HG03378 (cell line): Measurements from ENCODE around the gene DAAM1.

Experiments
- ATAC-seq: cut with Tn5 transposase; IDR thresholded peaks from one replicate; pipeline ENCODE4 v1.9.1; 2021; ENCODE audit warnings: mild to moderate bottlenecking, moderate library complexity; ENCODE audit not compliant: unreplicated experiment

DAAM1 gene

GRCh38 chr14:59188461-59189090, at the start of gene DAAM1:
Gene DAAM1 (plus strand): TSS chr14:59188667. CDS start chr14:59263478, 74,811 bp downstream.
- peak; percentile 88 for ATAC-seq

DNA sequence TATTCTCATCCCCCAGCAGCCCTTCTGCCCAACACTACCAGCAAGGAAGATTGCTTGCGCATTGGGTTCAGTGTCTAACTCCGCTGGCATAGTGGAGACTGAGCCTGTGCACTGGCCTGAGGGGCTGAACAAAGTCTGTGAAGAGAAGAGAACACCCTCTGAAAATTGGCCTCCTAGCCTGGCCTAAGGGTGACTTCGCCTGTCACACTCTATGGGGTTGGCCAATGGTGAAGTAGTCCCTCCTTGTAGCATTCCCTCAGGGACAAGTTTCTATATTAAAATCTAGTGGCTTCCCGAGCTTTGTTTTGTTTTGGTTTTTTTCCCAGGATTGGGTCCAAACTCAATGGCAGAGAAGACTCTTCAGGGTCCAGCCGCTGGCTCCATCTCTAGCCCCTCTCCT, 49.1 kb upstream of the DAAM1 start:
- ATAC-seq, result no peak

- no peak for ATAC-seq
These were observed 48.2 kb upstream of the DAAM1 start for GRCh38 chr14:59140106-59140843.

- ATAC-seq, result no peak
These were observed 42.0 kb upstream of the DAAM1 start for GRCh38 chr14:59146484-59146883.

GRCh38 chr14:59147007-59147406, 41.5 kb upstream of the DAAM1 start:
- no peak for ATAC-seq

DNA sequence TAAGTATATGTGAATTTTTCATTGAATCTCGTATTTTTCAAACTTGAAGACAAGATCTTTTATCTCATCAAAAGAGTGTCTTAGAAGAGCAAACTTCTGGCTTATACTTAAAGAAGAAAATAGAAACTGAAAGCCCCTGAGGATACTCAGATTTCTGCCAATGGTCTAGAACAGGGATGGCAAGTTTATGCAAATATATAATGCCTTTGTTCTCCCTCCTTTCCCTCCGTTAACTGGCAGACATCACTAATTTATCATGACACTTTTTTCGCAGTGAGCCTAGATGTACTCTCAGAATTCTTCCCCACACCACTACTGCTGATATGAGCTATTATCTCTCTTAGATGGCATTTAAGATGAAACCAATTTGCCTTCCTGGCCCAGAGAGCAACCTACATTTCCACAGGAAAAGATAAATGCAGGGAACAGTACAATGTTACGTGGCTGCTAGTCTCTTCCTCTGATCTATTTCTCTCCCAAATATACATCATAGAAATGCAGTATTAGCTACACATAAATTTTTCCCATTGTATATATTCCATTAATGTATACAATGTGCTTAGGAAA, 40.0 kb upstream of the DAAM1 start:
- peak; percentile 68 for ATAC-seq

DNA sequence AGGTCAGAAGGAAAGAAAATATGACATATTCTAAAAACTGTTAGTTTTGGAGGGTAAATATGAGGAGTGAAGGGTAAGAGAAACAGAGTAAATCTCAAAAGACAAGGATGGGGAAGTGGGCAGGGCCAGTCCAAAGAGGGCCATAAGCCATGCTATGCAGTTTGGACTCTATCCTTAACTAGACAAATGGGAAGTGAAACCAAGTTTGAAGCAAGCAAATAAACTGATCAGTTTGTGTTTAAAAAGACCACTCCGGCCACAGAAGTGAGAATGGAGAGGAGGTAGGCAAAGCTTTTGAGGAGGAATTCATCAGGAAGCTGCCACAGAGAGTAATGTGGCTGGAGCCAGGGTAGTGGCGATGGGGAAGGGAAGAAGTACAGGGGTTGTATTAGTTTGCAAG, 37.5 kb upstream of the DAAM1 start:
- peak; percentile 74 for ATAC-seq

DNA sequence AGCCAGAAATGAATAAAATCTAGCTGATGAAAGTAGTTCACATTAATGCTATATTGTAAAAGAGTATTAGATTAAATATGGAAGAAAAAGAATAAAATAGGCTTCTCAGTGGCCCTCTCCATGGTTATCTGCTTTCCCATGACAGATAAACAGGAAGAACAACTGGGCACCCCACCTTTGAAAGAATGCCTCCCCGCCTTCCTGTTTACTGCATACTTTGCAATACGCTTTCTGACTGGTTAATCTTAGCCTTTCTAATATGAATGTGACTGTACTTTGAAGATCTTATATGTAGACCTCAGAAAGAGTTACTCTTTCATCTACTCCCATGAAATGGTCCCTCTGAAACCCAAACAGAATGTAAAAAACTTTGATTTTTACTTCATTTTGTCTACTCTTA, 34.1 kb upstream of the DAAM1 start:
- no peak for ATAC-seq

- ATAC-seq, result no peak
These were observed 32.6 kb upstream of the DAAM1 start for GRCh38 chr14:59155886-59156285.

DNA sequence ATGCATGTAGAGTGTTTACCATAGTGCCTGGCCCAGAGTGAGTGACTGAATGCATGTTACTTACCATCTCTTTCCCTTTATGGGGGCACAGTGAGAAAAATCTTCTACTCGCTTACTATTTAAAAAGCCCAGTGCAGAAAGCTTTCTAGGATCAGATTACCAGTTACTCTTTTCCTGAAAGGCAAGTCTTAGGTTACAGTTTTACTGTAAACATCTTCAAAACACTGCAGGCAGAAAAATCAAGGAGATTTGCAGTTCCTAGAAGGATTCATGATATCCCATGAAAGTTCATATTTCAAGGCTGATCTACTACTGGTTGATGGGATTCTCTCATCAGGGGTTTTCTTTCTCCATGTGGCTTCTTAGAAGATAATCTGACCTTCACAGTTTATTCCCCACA, 29.3 kb upstream of the DAAM1 start:
- ATAC-seq, result no peak

GRCh38 chr14:59160506-59160905, 28.0 kb upstream of the DAAM1 start:
- ATAC-seq, result no peak

- peak; percentile 56 for ATAC-seq
These were observed 26.8 kb upstream of the DAAM1 start for GRCh38 chr14:59161561-59162175.

- no peak for ATAC-seq
These were observed 22.2 kb upstream of the DAAM1 start for GRCh38 chr14:59166258-59166657.

DNA sequence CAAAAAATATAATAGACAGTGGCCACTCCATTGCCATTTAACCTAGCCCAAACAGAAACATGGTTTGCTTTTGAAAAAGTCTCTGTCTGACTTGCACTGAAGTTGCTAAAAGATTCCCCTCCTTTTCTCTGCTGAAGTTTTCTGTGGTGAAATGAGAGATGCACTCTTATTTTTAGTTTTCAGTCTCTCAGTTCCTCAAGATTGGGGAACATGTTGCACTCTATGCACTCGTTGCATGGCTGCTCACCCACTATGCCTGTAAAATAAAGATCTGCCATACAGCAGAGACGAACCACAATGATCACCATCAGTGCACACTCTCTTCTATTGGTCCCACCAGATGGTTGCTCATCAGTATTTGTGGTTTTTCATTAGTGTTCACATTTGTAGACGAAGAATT, 13.1 kb upstream of the DAAM1 start:
- peak; percentile 99 for ATAC-seq

DNA sequence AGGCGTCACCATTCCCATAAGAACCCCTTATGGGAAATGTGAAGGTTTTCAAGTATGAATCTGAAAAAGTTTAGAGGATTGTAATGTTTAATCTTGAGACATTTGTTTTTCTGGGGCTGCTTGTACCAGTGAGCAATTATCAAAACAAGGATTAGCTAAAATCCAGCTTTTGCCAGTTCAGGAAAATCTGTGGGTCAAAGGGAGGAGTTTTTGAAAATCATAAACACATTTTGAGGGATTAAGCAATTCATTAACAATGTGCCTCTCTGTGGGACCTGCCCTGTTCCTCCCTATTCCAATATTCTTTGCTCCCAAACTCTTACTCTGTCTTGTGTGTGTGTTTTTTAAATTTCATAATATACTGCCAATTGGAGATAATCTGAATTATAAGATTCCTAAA, 11.7 kb upstream of the DAAM1 start:
- no peak for ATAC-seq

- ATAC-seq, result no peak
These were observed 11.2 kb upstream of the DAAM1 start for GRCh38 chr14:59177262-59177661.

DNA sequence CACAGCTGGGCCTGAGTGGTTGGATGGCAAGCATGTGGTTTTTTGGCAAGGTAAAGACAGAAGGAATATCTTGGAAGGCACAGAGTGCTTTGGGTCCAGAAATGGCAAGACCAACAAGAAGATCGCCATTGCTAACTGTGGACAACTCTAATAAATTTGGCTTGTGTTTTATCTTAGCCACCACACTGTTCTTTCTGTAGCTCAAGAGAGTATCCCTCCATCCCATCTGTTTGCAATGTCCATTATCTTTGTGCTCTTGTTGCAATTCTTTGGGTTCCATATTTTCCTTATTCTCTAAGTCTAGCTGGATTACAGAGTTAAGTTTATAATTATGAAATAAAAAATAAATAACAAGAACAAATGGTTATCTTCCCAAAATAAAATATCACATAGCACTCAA, 6.7 kb upstream of the DAAM1 start:
- no peak for ATAC-seq

DNA sequence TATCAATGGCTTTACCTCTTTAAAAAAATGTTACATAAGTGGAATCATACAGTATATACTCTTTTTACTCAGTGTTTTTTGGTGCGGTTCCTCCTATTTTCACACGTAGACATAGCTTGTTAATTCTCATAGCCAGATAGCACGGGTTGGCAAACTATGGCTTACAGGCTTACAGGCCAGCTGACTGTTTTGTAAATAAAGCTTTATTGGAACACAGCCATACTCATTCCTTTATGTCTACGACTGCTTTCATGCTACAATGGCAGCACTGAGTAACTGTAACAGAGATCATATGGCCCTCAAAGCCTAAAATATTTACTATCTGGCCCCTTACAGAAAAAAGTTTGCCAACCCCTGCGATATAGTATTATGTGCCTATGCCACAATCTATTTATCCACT, 5.8 kb upstream of the DAAM1 start:
- no peak for ATAC-seq

- no peak for ATAC-seq
These were observed 5.3 kb upstream of the DAAM1 start for GRCh38 chr14:59183150-59183549.

DNA sequence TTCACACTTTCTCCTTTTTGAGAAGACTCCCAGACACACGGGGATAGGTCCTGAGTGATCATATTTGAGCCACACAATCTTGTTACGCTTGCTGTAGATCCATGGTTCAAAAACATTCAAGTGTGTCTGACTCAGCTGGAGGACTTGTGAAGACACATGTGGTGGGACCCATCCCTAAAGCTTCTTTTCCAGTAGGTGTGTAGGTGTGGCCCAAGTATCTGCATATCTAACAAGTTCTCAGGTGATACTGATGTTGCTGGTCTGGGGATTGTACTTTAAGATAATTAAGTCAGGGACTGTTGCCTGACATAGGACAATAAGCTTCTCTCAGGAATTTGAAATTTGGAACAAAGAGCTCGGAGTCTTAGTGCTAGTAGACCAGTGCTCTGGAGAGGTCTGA, 4.1 kb upstream of the DAAM1 start:
- ATAC-seq, result no peak

DNA sequence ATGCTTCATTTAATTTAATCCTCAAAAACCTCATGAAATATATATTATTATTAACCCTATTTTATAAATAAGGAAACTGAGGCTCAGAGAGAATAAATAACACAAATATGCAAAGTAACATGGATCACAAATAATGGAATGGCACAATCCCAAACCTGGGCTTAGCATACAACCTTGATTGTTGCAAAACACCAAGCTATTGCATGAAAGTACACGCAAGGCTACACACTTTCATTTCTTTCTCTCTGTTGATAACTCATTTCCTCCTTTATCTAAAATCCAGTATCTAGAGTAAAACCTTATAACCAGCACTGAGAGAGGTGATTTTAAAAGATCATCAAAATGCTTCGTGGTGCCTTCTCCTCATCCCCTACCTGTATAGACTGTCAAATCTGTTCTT, 2.8 kb upstream of the DAAM1 start:
- no peak for ATAC-seq

DNA sequence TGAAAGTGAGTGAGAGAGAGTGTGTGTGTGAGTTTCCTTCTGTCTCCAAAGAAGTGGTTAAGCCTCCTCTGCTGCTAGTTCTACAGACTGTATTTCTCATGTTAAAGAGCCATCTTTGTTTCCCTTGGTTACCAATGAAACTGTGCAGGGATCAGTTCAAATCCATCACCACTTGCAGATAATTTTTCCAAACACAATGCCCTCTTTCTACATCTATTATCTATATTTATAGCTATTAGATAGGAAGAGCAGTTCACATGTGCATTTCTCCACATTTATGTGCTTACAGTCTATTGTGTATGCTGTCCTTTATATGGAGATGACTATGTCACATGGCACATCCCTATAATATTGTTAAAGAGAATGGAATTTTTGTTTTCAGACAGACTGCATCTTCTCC, 2.2 kb upstream of the DAAM1 start:
- no peak for ATAC-seq
